Neural cell (in vitro differentiated cells): ENCODE measurements around the gene ENTPD3. TPM values are rescaled to one million over a fixed set of nuclear protein-coding genes. Genes with fewer than 3 reads are reported as not detected.

Source experiments
- H2AFZ ChIP-seq: fragments of 200-600, 300-800 bp; sonication (generic), shearing (Covaris generic); 2 replicates; pipeline ENCODE4 v1.6.0; 2014; ENCODE audit warnings: low read depth, mild to moderate bottlenecking, antibody characterized with exemption, low read length, moderate library complexity
- H3F3A ChIP-seq: fragments of 200-600 bp; shearing (Covaris generic); 2 replicates; pipeline ENCODE4 v1.6.1; 2016; ENCODE audit warnings: mild to moderate bottlenecking, moderate library complexity, mixed read lengths, antibody characterized with exemption, low read length; ENCODE audit not compliant: insufficient read depth, poor library complexity, severe bottlenecking
- H3K27ac ChIP-seq: fragments of 200-600, 300-800 bp; sonication (generic), shearing (Covaris generic); 2 replicates; pipeline ENCODE4 v1.5.1; 2014; ENCODE audit warnings: mild to moderate bottlenecking, low read length, moderate library complexity
- H3K27me3 ChIP-seq: fragments of 300-800, 200-600 bp; sonication (generic), shearing (Covaris generic); 2 replicates; pipeline ENCODE4 v1.6.0; 2014; ENCODE audit warnings: mild to moderate bottlenecking, low read depth, low read length, moderate library complexity; ENCODE audit not compliant: insufficient read depth
- H3K36me3 ChIP-seq: fragments of 300-800, 200-600 bp; sonication (generic), shearing (Covaris generic); 2 replicates; pipeline ENCODE4 v1.5.1; 2014; ENCODE audit warnings: mild to moderate bottlenecking, antibody characterized with exemption, low read length, moderate library complexity; ENCODE audit not compliant: insufficient read depth
- H3K4me2 ChIP-seq: fragments of 300-800, 200-600 bp; sonication (generic), shearing (Covaris generic); 2 replicates; pipeline ENCODE4 v1.6.0; 2014; ENCODE audit warnings: mild to moderate bottlenecking, low read length
- H3K4me3 ChIP-seq: fragments of 300-800, 200-600 bp; sonication (generic), shearing (Covaris generic); 2 replicates; pipeline ENCODE4 v1.5.1; 2014; ENCODE audit warnings: mild to moderate bottlenecking, low read length, moderate library complexity
- H3K79me2 ChIP-seq: fragments of 200-600 bp; shearing (Covaris generic); replicated peaks from 2 replicates; pipeline ENCODE4 v1.6.0; 2014; ENCODE audit warnings: mild to moderate bottlenecking, low read length, moderate library complexity; ENCODE audit not compliant: insufficient read depth
- H3K9ac ChIP-seq: fragments of 300-800, 200-600 bp; sonication (generic), shearing (Covaris generic); 2 replicates; pipeline ENCODE4 v1.6.1; 2016; ENCODE audit warnings: mild to moderate bottlenecking, low read length, mixed read lengths
- H3K9me2 ChIP-seq: fragments of 200-600 bp; shearing (Covaris generic); 2 replicates; pipeline ENCODE4 v1.6.1; 2016; ENCODE audit warnings: mild to moderate bottlenecking, low read length, mixed read lengths; ENCODE audit not compliant: insufficient read depth
- H3K9me3 ChIP-seq: fragments of 200-600, 300-800 bp; sonication (generic), shearing (Covaris generic); 2 replicates; pipeline ENCODE4 v1.6.1; 2016; ENCODE audit warnings: mild to moderate bottlenecking, mixed run types, low read length, moderate library complexity, mixed read lengths
- H4K20me1 ChIP-seq: fragments of 200-600 bp; shearing (Covaris generic); 2 replicates; pipeline ENCODE4 v1.6.1; 2016; ENCODE audit warnings: mild to moderate bottlenecking, mixed run types; ENCODE audit not compliant: insufficient read depth
- CTCF ChIP-seq: fragments of 450-650 bp; IDR thresholded peaks from 2 replicates; pipeline ENCODE4 v1.5.1; 2014; ENCODE audit warnings: antibody characterized with exemption, mild to moderate bottlenecking, moderate library complexity; ENCODE audit not compliant: poor library complexity, severe bottlenecking
- EP300 ChIP-seq: fragments of 450-650 bp; conservative IDR thresholded peaks from 2 replicates; pipeline ENCODE4 v1.6.1; 2014; ENCODE audit warnings: antibody characterized with exemption, mild to moderate bottlenecking, moderate library complexity; ENCODE audit not compliant: poor library complexity, severe bottlenecking
- EZH2 ChIP-seq: fragments of 200-600, 300-800 bp; shearing (Covaris generic), sonication (generic); IDR thresholded peaks from 2 replicates; pipeline ENCODE4 v1.6.1; 2014; ENCODE audit warnings: antibody characterized with exemption, low read length, borderline replicate concordance, mild to moderate bottlenecking; ENCODE audit not compliant: insufficient read depth, poor library complexity, severe bottlenecking
- MXI1 ChIP-seq: fragments of 450-650 bp; conservative IDR thresholded peaks from 2 replicates; pipeline ENCODE4 v1.6.1; 2014; ENCODE audit warnings: antibody characterized with exemption, mild to moderate bottlenecking; ENCODE audit not compliant: poor library complexity, severe bottlenecking
- POLR2AphosphoS5 ChIP-seq: IDR thresholded peaks from 2 replicates; pipeline ENCODE4 v1.6.1; 2012
- polyA plus RNA-seq: library from polyadenylated mRNA; depleted of rRNA; stranded (reverse); fragments of >200 nt; gene quantifications from 2 replicates; pipeline ENCODE4 v1.2.3, GENCODE V29; 2014
- TF ChIP-seq, protein P1 (sequence below): IDR thresholded peaks from 2 replicates; pipeline ENCODE4 v1.6.1; 2012; ENCODE audit warnings: borderline replicate concordance

The ENTPD3 gene
- polyA plus RNA-seq, 1 donor from 2014 or later, result 2.8 TPM

DNA sequence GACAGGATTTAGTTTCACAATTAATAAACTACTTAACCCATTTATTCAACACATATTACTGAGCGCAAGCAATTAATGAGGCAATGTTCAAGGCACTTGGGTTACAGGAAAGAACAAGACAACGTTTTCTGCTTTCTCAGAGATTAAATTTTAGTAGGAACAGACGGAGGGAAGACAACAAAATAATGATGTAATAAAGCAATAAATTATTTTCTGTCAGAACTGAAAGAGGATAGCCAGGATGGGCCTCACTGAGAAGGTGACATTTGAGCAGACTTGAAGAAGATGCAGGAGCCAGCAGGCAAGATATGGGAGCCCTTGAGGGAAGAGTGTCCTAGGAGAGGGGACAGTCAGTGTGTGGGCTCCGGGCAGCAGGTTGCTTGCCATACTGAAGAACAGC, 58.9 kb downstream of the ENTPD3 start:
- TF ChIP-seq CTCF (no peak), EZH2 (no peak), EP300 (no peak)
- TF ChIP-seq, protein P1, sequence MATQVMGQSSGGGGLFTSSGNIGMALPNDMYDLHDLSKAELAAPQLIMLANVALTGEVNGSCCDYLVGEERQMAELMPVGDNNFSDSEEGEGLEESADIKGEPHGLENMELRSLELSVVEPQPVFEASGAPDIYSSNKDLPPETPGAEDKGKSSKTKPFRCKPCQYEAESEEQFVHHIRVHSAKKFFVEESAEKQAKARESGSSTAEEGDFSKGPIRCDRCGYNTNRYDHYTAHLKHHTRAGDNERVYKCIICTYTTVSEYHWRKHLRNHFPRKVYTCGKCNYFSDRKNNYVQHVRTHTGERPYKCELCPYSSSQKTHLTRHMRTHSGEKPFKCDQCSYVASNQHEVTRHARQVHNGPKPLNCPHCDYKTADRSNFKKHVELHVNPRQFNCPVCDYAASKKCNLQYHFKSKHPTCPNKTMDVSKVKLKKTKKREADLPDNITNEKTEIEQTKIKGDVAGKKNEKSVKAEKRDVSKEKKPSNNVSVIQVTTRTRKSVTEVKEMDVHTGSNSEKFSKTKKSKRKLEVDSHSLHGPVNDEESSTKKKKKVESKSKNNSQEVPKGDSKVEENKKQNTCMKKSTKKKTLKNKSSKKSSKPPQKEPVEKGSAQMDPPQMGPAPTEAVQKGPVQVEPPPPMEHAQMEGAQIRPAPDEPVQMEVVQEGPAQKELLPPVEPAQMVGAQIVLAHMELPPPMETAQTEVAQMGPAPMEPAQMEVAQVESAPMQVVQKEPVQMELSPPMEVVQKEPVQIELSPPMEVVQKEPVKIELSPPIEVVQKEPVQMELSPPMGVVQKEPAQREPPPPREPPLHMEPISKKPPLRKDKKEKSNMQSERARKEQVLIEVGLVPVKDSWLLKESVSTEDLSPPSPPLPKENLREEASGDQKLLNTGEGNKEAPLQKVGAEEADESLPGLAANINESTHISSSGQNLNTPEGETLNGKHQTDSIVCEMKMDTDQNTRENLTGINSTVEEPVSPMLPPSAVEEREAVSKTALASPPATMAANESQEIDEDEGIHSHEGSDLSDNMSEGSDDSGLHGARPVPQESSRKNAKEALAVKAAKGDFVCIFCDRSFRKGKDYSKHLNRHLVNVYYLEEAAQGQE, result no peak
- Histone ChIP-seq H3K4me3 (no peak overlapping the region), H2AFZ (no peak overlapping the region), H3K9me3 (no peaks in the 10 kb centered on the region), H3K27ac (no peak overlapping the region), H3F3A (no peaks in the 10 kb centered on the region), H3K27me3 (no peaks in the 10 kb centered on the region), H3K36me3 (no peaks in the 10 kb centered on the region), H3K9me2 (no peaks in the 10 kb centered on the region), H3K79me2 (no peaks in the 10 kb centered on the region), H3K9ac (no peak overlapping the region), H3K4me2 (no peak overlapping the region), H4K20me1 (no peaks in the 10 kb centered on the region)

- H2AFZ ChIP-seq, result no peak overlapping the region
- H3K4me3 ChIP-seq, result no peak overlapping the region
- no peaks in the 10 kb centered on the region for H3K9me3 ChIP-seq
- no peak overlapping the region for H3K4me2 ChIP-seq
- H4K20me1 ChIP-seq, result no peaks in the 10 kb centered on the region
- H3K79me2 ChIP-seq, result no peaks in the 10 kb centered on the region
- H3K27ac ChIP-seq, result no peak overlapping the region
- TF ChIP-seq MXI1, result no peak
- no peak for TF ChIP-seq POLR2AphosphoS5
- TF ChIP-seq CTCF, result no peak
- no peaks in the 10 kb centered on the region for H3K9me2 ChIP-seq
- no peaks in the 10 kb centered on the region for H3K36me3 ChIP-seq
- H3F3A ChIP-seq, result peaks cover 2% of the 10 kb centered on the region
- H3K9ac ChIP-seq, result no peak overlapping the region
- no peaks in the 10 kb centered on the region for H3K27me3 ChIP-seq
These were observed 63.5 kb downstream of the ENTPD3 start for GRCh38 chr3:40450438-40450837.
